Hepatocyte (in vitro differentiated cells): Measurements from ENCODE around the gene TRIM31. TPM values are rescaled to one million over a fixed set of nuclear protein-coding genes. Genes with fewer than 3 reads are reported as not detected.
"Not testable (repeated sequence)": the region's sequence is repeated elsewhere in the genome, so short reads cannot be mapped to it uniquely, and the experiment has no call there.

ENCODE experiments used
- DNase-seq: peaks from one replicate; pipeline ENCODE4 v3.0.0-alpha.2; 2016; ENCODE audit warnings: low spot score
- H2AFZ ChIP-seq: fragments of 200-600 bp; sonication (generic); 2 replicates; pipeline ENCODE4 v1.6.0; 2016; ENCODE audit warnings: antibody characterized with exemption, mild to moderate bottlenecking
- H3K27ac ChIP-seq: fragments of 200-600 bp; sonication (generic); 2 replicates; pipeline ENCODE4 v1.5.1; 2016; ENCODE audit warnings: mild to moderate bottlenecking
- H3K27me3 ChIP-seq: fragments of 200-600 bp; sonication (generic); 2 replicates; pipeline ENCODE4 v1.6.1; 2016
- H3K36me3 ChIP-seq: fragments of 200-600 bp; sonication (generic); replicated peaks from 2 replicates; pipeline ENCODE4 v1.5.1; 2016; ENCODE audit warnings: low read depth; ENCODE audit not compliant: insufficient read depth
- H3K4me1 ChIP-seq: fragments of 200-600 bp; sonication (generic); 2 replicates; pipeline ENCODE4 v1.5.1; 2016; ENCODE audit warnings: mild to moderate bottlenecking, moderate library complexity; ENCODE audit not compliant: insufficient read depth
- H3K4me2 ChIP-seq: fragments of 200-600 bp; sonication (generic); 2 replicates; pipeline ENCODE4 v1.6.0; 2016
- H3K4me3 ChIP-seq: fragments of 200-600 bp; sonication (generic); 2 replicates; pipeline ENCODE4 v1.5.1; 2016; ENCODE audit warnings: mild to moderate bottlenecking
- H3K79me2 ChIP-seq: fragments of 200-600 bp; sonication (generic); 2 replicates; pipeline ENCODE4 v1.6.0; 2017; ENCODE audit warnings: mild to moderate bottlenecking
- H3K9me2 ChIP-seq: fragments of 200-600 bp; sonication (generic); replicated peaks from 2 replicates; pipeline ENCODE4 v1.6.0; 2017; ENCODE audit warnings: mild to moderate bottlenecking; ENCODE audit not compliant: insufficient read depth
- H3K9me3 ChIP-seq: fragments of 200-600 bp; sonication (generic); 2 replicates; pipeline ENCODE4 v1.5.1; 2016; ENCODE audit warnings: low read depth, mild to moderate bottlenecking
- H4K20me1 ChIP-seq: fragments of 200-600 bp; sonication (generic); 2 replicates; pipeline ENCODE4 v1.6.0; 2016; ENCODE audit warnings: mild to moderate bottlenecking; ENCODE audit not compliant: insufficient read depth, poor library complexity, severe bottlenecking
- CTCF ChIP-seq: fragments of 200-600 bp; sonication (generic); IDR thresholded peaks from 2 replicates; pipeline ENCODE4 v1.5.1; 2016; ENCODE audit warnings: antibody characterized with exemption, mild to moderate bottlenecking; ENCODE audit not compliant: poor library complexity
- EZH2 ChIP-seq: fragments of 200-600 bp; sonication (generic); IDR thresholded peaks from 2 replicates; pipeline ENCODE4 v1.6.1; 2016; ENCODE audit warnings: antibody characterized with exemption, mild to moderate bottlenecking, borderline replicate concordance
- EZH2phosphoT487 ChIP-seq: fragments of 200-600 bp; sonication (generic); IDR thresholded peaks from one replicate; pipeline ENCODE4 v1.6.1; 2018; ENCODE audit warnings: antibody characterized with exemption, mild to moderate bottlenecking, low read depth, moderate library complexity; ENCODE audit not compliant: unreplicated experiment, severe bottlenecking
- WGBS: methylation state at CpG from one replicate; pipeline ENCODE4 v1.1.6; 2016; ENCODE audit warnings: low lambda C conversion rate; ENCODE audit errors: missing lambda C conversion rate; 5-methylcytosine and 5-hydroxymethylcytosine counted together
- polyA plus RNA-seq: library from polyadenylated mRNA; unstranded; fragments of >200 nt; fragmentation: Nextera tagmentation; extraction: Ambion mirVana; gene quantifications from 2 replicates; pipeline ENCODE4 v1.2.1, GENCODE V29; 2016
- total RNA-seq: library from RNA; depleted of rRNA; stranded (reverse); fragments of >200 nt; gene quantifications from 2 replicates; pipeline ENCODE4 v1.2.3, GENCODE V29; 2014

Gene TRIM31
- total and polyA plus RNA-seq, 2 experiments from 2014 or later: 5.0 to 6.3 TPM

GRCh38 chr6:30143780-30144179 is 30.9 kb upstream of the TRIM31 start:
- no peak for DNase-seq
- Histone ChIP-seq H3K79me2 (no peaks in the 10 kb centered on the region), H3K4me3 (no peak overlapping the region), H3K4me1 (no peaks in the 10 kb centered on the region), H3K9me3 (no peaks in the 10 kb centered on the region), H3K36me3 (no peaks in the 10 kb centered on the region), H4K20me1 (no peaks in the 10 kb centered on the region), H3K4me2 (peak overlapping the region; percentile 16), H3K9me2 (no peaks in the 10 kb centered on the region), H2AFZ (no peak overlapping the region), H3K27me3 (no peaks in the 10 kb centered on the region), H3K27ac (peak overlapping the region; percentile 20)
- 40% methylated on average over 2 of the region's 2 CpGs for WGBS
- TF ChIP-seq EZH2phosphoT487: no peak
- TF ChIP-seq EZH2: no peak
- no peak for TF ChIP-seq CTCF

- no peaks in the 10 kb centered on the region for H3K27me3 ChIP-seq
- DNase-seq: no peak
- no peaks in the 10 kb centered on the region for H3K4me1 ChIP-seq
- H3K9me3 ChIP-seq: no peaks in the 10 kb centered on the region
- H3K79me2 ChIP-seq: no peaks in the 10 kb centered on the region
- no peak overlapping the region for H2AFZ ChIP-seq
- WGBS: 75% methylated on average over 3 of the region's 3 CpGs
- H3K9me2 ChIP-seq: no peaks in the 10 kb centered on the region
- H3K36me3 ChIP-seq: no peaks in the 10 kb centered on the region
- no peak overlapping the region for H3K4me3 ChIP-seq
- H3K27ac ChIP-seq: no peak overlapping the region
- TF ChIP-seq EZH2 (no peak), CTCF (no peak)
- H4K20me1 ChIP-seq: no peaks in the 10 kb centered on the region
- H3K4me2 ChIP-seq: no peak overlapping the region
Measured at GRCh38 chr6:30142665-30143064, 29.8 kb upstream of the TRIM31 start.

GRCh38 chr6:30140240-30140639 is 27.4 kb upstream of the TRIM31 start:
- not testable (repeated sequence) for H3K27ac ChIP-seq, H3K9me2 ChIP-seq, H3K9me3 ChIP-seq, H3K4me2 ChIP-seq, DNase-seq, H3K27me3 ChIP-seq, H3K4me3 ChIP-seq, H2AFZ ChIP-seq, H3K36me3 ChIP-seq, H3K4me1 ChIP-seq, H3K79me2 ChIP-seq, H4K20me1 ChIP-seq
- 86% methylated on average over 8 of the region's 8 CpGs for WGBS

- Histone ChIP-seq H3K4me3 (no peak overlapping the region), H4K20me1 (no peaks in the 10 kb centered on the region), H3K36me3 (no peaks in the 10 kb centered on the region), H3K27ac (no peak overlapping the region), H3K79me2 (no peaks in the 10 kb centered on the region), H2AFZ (no peak overlapping the region), H3K27me3 (peaks cover 6% of the 10 kb centered on the region), H3K4me1 (peaks cover 3% of the 10 kb centered on the region), H3K9me3 (no peaks in the 10 kb centered on the region), H3K9me2 (no peaks in the 10 kb centered on the region), H3K4me2 (no peak overlapping the region)
- WGBS: 88% methylated on average over 11 of the region's 11 CpGs
- DNase-seq: no peak
- no peak for TF ChIP-seq CTCF
- no peak for TF ChIP-seq EZH2phosphoT487
- TF ChIP-seq EZH2: no peak
Measured at GRCh38 chr6:30136570-30137286, 23.8 kb upstream of the TRIM31 start.
